HL-60 (cell line): ENCODE data around the gene CDT1.

ENCODE experiments used
- GABPA ChIP-seq: IDR thresholded peaks from 2 replicates; pipeline ENCODE4 v1.6.1; 2012; ENCODE audit warnings: low read depth
- POLR2AphosphoS5 ChIP-seq: IDR thresholded peaks from 2 replicates; pipeline ENCODE4 v1.6.1; 2012; ENCODE audit warnings: low read depth
- SPI1 ChIP-seq: IDR thresholded peaks from 2 replicates; pipeline ENCODE4 v1.6.1; 2012; ENCODE audit warnings: low read depth, mild to moderate bottlenecking, borderline replicate concordance
- TF ChIP-seq, protein P1 (sequence below): IDR thresholded peaks from one replicate; pipeline ENCODE4 v1.5.1; 2011; ENCODE audit warnings: low read length, control low read depth, inconsistent platforms; ENCODE audit not compliant: insufficient read depth
- TF ChIP-seq, protein P2 (sequence below): IDR thresholded peaks from 2 replicates; pipeline ENCODE4 v1.6.1; 2012; ENCODE audit warnings: low read depth; ENCODE audit not compliant: insufficient replicate concordance

DNA sequence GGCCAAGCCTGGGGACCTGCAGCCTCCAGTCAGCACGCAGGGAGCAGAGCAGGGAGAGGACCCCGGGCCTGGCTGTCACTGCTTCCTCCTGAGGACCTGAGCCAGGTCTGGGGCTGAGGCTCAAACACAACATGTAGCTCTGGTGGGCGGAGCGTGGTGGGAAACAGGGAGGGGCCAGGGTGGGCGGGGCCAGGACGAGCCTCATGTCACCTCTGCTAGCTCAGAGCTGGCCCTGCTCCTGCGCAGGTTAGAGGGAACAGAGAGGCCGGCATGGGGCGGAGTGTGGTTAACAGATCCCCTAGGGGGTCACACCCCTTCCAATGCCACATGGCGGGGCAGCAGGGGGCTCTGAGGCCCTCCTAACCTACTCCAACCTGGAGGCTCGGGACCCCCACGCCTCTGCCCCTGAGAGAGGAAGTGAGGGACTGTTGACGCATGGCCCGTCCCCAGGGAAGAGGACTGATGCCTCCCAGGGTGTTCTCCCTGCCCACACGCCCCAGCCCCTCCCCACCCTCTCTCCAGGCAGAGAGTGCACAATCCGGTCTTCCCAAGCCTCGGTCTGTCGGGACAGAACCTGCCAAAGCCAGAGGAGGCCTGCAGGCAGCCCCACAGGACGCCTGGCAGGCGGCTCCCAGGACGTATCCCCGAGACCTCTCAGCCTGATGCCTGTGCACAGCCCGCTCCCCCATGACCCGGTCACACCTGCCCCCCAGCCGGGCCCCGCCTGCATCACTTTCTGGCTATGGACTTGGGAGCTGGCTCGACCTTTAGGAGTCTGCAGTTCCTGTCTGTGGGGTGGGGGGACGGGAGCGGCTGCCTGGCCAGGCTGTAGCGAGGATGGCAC is 33.8 kb upstream of the CDT1 start:
- TF ChIP-seq, protein P1, sequence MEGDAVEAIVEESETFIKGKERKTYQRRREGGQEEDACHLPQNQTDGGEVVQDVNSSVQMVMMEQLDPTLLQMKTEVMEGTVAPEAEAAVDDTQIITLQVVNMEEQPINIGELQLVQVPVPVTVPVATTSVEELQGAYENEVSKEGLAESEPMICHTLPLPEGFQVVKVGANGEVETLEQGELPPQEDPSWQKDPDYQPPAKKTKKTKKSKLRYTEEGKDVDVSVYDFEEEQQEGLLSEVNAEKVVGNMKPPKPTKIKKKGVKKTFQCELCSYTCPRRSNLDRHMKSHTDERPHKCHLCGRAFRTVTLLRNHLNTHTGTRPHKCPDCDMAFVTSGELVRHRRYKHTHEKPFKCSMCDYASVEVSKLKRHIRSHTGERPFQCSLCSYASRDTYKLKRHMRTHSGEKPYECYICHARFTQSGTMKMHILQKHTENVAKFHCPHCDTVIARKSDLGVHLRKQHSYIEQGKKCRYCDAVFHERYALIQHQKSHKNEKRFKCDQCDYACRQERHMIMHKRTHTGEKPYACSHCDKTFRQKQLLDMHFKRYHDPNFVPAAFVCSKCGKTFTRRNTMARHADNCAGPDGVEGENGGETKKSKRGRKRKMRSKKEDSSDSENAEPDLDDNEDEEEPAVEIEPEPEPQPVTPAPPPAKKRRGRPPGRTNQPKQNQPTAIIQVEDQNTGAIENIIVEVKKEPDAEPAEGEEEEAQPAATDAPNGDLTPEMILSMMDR = no peak
- no peak for TF ChIP-seq POLR2AphosphoS5
- TF ChIP-seq GABPA = no peak
- TF ChIP-seq SPI1 = no peak
- TF ChIP-seq, protein P2, sequence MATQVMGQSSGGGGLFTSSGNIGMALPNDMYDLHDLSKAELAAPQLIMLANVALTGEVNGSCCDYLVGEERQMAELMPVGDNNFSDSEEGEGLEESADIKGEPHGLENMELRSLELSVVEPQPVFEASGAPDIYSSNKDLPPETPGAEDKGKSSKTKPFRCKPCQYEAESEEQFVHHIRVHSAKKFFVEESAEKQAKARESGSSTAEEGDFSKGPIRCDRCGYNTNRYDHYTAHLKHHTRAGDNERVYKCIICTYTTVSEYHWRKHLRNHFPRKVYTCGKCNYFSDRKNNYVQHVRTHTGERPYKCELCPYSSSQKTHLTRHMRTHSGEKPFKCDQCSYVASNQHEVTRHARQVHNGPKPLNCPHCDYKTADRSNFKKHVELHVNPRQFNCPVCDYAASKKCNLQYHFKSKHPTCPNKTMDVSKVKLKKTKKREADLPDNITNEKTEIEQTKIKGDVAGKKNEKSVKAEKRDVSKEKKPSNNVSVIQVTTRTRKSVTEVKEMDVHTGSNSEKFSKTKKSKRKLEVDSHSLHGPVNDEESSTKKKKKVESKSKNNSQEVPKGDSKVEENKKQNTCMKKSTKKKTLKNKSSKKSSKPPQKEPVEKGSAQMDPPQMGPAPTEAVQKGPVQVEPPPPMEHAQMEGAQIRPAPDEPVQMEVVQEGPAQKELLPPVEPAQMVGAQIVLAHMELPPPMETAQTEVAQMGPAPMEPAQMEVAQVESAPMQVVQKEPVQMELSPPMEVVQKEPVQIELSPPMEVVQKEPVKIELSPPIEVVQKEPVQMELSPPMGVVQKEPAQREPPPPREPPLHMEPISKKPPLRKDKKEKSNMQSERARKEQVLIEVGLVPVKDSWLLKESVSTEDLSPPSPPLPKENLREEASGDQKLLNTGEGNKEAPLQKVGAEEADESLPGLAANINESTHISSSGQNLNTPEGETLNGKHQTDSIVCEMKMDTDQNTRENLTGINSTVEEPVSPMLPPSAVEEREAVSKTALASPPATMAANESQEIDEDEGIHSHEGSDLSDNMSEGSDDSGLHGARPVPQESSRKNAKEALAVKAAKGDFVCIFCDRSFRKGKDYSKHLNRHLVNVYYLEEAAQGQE = no peak
